ENCODE data around the gene BLACAT1.
"Not testable (repeated sequence)": the region's sequence is repeated elsewhere in the genome, so short reads cannot be mapped to it uniquely, and the experiment has no call there.

The BLACAT1 gene

DNA sequence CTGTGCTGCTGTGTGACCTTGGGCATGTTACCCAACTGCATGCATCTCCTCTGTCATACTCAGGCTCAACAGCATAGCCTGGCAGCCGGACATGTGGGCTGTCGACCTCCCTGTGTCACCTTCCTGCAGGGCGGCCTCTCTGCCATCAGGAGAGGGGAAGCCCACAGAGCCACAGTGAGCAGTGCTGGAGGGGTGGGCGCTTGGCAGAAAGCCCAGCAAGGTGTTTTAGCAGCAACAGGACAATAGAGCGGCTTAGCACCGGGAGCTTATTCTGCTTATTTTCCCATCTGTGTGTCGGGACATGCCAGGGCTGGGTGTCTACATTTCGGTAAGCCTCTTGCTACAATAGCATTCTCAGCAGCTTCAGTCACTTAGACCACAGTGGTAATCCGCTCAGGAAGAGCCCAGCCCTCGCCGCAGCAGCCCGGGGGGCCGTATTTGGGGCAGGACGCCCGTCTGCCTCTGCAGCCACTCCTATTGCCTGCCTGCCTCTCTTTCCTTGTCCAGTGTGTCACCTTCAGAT is 25.8 kb upstream of the BLACAT1 start:
- TF ChIP-seq CTCF (IDR thresholded peaks at IDR 0.05; ENCODE audit: low read depth, low read length): no peak

DNA sequence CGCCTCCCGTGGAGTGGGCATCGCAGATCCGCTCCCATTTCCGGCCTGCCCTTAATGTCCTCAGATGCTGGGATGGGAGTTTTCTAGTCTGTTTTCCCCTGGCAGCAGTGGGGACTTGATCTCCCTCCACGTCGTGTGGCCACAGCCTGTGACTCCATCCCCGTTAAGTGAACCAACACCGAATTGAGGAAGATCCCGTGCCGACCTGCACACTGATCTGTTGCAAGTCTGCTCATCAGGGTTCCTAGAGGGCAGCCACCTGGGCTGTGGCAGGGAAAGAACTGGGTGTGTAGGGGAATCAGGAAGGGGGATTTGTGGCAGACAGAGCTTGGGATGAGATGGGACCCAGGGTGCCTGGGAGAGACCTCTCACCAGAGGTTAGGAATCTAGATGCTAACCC is 25.4 kb upstream of the BLACAT1 start:
- no peak for TF ChIP-seq CTCF (IDR thresholded peaks at IDR 0.05; ENCODE audit: low read depth, low read length)
- no peak overlapping the region for H3K4me3 ChIP-seq (ENCODE audit: low read depth, low read length)

More for the DNA sequence above, 25.8 kb upstream of the BLACAT1 start:
- no peak overlapping the region for H3K4me3 ChIP-seq (ENCODE audit: low read depth, low read length)

- TF ChIP-seq CTCF (IDR thresholded peaks at IDR 0.05; ENCODE audit: low read depth, low read length): no peak
- H3K4me3 ChIP-seq (ENCODE audit: low read depth, low read length): no peak overlapping the region
These were observed 24.6 kb upstream of the BLACAT1 start for GRCh38 chr1:205480349-205480985.

- not testable (repeated sequence) for H3K4me3 ChIP-seq (ENCODE audit: low read depth, low read length)
These were observed 23.1 kb upstream of the BLACAT1 start for GRCh38 chr1:205478985-205479384.

GRCh38 chr1:205477759-205478247 is 22.0 kb upstream of the BLACAT1 start:
- no peak overlapping the region for H3K4me3 ChIP-seq (ENCODE audit: low read depth, low read length)
- no peak for TF ChIP-seq CTCF (IDR thresholded peaks at IDR 0.05; ENCODE audit: low read depth, low read length)

- H3K4me3 ChIP-seq (ENCODE audit: low read depth, low read length): no peak overlapping the region
- TF ChIP-seq CTCF (IDR thresholded peaks at IDR 0.05; ENCODE audit: low read depth, low read length): no peak
These were observed 21.4 kb upstream of the BLACAT1 start for GRCh38 chr1:205477121-205477758.

GRCh38 chr1:205476648-205477047 is 20.8 kb upstream of the BLACAT1 start:
- no peak overlapping the region for H3K4me3 ChIP-seq (ENCODE audit: low read depth, low read length)
- TF ChIP-seq CTCF (IDR thresholded peaks at IDR 0.05; ENCODE audit: low read depth, low read length): no peak

Data from WI38 (cell line).